HG03520 (cell line): ENCODE data around the gene EXOC6B.
A peak's percentile ranks its signal among the peaks of the same experiment; 100 is the strongest.

Experiments used
- ATAC-seq: cut with Tn5 transposase; IDR thresholded peaks from one replicate; pipeline ENCODE4 v1.9.1; 2021; ENCODE audit warnings: mild to moderate bottlenecking, moderate library complexity; ENCODE audit not compliant: unreplicated experiment

Gene EXOC6B

GRCh38 chr2:72825257-72826155, at the start of gene EXOC6B:
TSS of gene EXOC6B (minus strand) at chr2:72826033.
- peak; percentile 77 for ATAC-seq

- no peak for ATAC-seq
Measured at GRCh38 chr2:72871880-72872279, 46.0 kb upstream of the EXOC6B start.

DNA sequence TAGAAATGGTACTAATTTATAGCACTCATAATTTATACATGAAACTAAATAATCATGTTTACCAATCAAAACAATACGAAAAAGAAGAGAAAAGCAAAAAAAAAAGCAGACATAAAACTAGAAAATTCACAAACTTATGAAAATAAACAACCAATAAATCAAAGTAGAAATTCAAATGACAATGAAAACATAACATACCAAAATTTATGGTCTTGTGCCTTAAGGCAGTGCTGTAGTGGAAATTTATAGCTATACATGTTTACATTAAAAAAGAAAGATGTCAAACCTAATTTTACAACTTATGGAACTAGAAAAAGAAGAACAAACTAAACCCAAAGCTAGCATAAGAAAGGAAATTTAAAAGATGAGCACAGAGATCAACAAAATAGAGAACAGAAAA, 45.2 kb upstream of the EXOC6B start:
- no peak for ATAC-seq

DNA sequence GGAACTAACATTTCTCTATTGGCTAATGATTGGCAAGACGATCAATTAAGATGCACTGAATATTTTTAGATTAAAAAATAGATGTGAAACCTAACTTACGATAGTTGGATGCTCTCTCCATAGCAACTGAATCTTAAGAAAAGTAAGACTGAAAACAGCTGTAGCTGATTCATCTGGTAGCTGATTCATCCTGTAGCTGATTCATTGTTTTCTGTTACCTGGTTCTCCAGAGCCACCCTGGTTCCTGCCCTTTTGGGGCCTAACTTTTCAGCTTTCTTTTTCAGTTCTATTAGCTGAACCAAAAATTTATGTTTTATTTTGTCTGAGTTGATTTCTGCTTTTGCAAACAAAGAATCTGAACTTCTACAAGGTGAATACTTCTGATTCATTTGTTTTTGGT, 38.7 kb upstream of the EXOC6B start:
- peak; percentile 47 for ATAC-seq

GRCh38 chr2:72863046-72863445, 37.2 kb upstream of the EXOC6B start:
- no peak for ATAC-seq

DNA sequence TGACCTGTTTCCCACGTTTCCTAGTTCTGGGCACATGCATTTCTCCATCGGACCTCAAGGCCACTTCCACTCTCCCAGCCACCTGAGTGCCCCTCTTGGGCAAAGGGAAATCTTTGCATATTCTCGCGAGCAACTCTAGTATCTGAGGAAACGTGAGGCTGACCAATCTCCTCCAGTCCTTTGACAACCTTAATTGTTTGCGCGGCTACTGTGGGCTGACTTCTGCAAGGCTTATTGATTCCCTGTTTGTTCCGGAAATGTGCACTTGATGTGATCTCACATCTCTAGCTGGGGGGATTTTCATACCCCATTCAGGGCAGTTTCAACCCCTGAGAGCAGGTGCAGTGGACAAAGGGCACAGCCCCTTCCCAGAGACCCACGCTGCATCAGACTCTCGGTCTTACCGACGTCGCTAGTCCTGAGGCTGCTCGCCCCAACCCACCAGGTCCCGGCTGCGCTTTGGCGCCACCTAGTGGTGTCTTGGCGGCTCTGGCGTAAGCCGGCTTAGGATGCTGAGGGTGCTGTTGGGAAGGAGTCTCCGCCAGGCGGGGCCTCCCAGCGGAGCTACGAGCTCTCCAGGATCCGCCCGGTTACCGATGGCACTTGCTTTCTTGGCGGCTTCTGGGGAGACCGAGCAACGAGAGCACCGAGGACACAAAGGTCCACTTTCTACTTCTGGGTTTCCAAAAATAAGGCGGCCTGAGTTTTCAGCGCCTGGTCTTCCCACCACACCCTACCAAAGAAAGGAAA, 36.6 kb upstream of the EXOC6B start:
- ATAC-seq: peak; percentile 91

DNA sequence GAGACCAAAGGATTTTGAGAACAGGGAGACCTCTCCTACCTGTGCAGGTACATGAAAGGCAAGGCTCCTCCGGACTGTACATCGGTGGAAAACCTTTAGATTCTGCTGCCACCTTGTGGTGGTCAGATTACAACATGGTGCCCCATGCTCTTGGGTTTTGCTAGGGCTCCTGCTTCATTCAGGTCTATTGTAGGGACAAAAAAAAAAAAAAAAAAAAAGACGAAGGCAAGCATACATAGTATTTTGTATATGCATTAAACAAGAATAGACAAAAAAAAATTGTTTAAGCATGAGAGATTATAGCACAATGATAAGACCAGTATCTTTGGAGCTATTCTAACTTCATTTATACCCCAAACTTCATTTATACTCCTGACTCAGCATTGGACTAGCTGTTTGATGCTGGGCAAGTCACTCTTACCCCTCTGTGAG, 34.0 kb upstream of the EXOC6B start:
- ATAC-seq: peak; percentile 34

- no peak for ATAC-seq
Measured at GRCh38 chr2:72851333-72851732, 25.5 kb upstream of the EXOC6B start.

DNA sequence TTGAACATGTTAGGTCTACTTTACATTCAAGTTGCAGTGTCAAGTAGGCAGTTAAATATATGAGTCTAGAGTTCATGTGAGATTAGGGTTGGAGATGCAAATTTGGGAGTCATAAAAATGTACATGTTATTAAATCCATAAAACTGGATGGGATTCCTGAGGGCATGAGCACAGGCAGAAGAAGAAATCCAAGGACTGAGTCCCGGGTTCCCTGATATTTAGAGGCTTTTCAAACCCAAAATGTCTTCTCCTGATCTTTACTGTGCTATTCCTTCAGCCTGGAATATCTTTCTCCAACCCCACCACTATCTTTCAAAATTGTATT, 23.3 kb upstream of the EXOC6B start:
- no peak for ATAC-seq

DNA sequence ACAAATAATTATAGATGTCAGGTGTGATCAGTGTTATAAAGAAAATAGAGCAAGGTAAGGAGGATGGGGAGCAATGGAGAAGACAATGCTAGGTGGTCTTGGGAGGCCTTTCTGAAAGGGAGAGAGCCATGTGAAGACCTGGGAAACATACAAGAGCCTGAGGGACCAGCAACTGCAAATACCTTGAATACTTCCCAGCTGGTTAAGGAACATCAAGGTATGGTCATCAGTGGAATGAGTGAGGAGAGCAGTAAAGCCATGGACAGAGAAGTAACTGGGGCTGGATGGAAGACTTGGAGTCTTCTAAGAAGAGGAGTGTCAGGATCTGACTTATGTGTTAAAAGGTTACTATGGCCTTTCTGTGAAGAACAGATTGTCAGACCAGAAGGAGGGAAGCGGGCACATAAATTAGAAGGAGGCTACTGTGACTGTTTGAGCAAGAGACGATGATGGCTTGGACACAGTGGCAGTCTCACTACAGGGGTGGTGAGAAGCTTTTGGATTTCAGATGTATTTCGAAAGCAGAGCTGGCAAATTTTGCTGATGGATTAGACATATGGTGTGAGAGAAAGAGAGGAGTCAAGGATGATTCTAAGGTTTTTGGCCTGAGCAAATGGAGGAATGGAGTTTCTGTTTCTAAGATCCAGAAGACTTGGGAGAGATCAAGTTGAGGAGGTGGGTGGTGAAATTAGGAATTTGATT, 22.8 kb upstream of the EXOC6B start:
- no peak for ATAC-seq

- no peak for ATAC-seq
Measured at GRCh38 chr2:72847534-72848315, 21.9 kb upstream of the EXOC6B start.

GRCh38 chr2:72846171-72847095, 20.6 kb upstream of the EXOC6B start:
- ATAC-seq: peak; percentile 87

DNA sequence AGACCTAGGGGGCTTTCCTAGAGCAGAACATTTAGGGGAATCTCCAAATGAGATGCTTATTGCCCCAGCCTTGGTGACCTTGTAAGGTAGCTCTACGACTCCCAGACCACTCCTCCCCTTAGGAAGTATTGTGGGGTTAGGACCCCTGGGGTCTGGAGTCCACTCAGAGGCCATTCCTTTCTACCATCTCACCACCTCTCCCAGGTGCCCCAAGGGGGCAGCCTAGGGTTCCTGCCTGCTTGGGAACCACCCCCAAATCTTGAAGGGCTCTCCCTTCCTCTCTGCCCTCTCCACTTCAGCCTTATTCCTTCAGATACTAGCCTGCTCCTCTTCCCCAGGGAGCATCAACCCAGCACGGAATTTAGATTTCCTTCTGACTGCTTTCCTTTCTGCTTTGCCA, 17.5 kb upstream of the EXOC6B start:
- no peak for ATAC-seq

DNA sequence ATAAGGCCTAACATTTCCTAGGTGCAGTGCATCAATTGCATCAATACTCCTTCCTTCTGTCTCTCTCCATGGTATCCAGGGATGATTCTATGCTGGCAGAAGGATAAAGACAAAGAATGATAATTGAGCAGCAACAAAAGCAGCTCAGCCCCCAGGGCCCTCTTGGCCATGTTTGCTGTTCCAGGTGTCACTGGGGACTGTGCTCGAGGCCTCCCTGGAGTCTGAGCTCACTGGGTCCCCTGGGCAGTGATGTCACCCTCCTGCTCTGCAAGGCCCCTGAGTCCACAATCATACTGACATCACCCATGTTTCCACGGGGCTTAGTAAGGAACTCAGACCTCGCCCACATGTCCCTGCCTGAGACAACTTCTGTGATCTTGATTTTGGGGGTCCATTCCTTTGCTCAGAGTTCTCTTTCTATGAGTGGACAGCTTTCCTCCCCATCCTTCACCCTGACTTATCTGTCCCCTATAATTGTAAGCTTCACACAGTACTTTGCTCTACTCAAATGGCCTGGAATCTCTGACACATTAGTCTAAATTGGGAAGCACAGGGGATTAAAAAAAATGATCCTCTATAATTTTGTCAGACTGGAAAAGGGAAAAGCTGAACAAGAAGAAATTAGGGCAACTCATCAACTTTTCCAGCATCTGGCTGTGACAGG, 15.8 kb upstream of the EXOC6B start:
- ATAC-seq: no peak

DNA sequence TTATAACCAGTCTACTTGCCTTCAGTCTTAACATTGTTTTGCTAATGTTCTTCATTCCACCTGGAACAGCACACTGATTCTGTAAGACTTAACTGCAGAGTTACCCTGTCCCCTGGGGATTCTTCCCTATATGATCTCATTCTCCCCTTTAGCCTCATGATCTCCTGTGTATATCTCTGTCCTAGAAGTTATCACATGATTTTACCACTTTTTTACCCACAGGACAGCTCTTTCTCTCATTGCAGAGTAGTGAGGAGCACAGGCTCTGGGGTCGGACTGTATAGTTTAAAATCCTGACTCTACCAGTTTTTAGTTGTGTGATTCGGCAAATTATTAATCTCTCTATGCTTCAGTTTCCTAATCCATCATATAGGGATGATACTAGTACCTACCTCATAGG, 14.2 kb upstream of the EXOC6B start:
- no peak for ATAC-seq

GRCh38 chr2:72837171-72837570, 11.3 kb upstream of the EXOC6B start:
- ATAC-seq: no peak

DNA sequence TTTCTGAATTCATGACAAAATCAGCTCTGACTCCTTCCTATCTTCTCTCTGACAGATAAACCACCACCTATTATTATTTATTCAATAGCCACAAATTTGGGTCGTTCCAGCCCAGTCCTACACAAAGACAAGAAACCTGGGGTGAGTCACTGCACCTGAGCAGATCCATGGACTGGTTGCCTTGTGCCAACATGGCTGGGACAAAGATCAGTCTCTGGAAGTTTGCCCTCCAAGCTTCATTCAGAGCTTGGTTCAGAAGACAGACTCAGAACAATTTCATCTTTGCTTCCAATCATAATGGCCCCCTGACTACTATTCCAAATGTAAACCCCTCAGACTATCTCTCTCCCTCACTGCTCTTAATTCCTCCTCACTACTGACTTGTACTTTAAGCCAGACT, 9.6 kb upstream of the EXOC6B start:
- no peak for ATAC-seq

DNA sequence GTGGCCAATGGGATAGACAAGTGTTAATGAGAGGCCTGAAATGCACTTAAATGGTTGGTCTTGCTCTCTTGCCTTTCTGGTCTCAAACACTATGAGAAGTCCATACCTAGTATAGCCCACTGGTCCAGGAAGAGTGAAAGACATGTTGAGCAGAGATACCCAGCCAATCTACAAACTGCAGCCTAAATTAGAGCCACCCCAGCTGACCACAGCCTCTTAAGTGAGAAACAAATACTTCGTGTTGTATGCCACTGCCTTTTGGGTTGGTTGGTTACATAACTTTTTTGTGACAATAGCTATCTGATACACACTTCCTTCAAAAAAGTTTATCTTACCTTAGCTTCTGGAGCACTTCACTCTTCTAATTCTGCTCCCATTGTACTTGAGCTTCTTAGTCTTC, 8.8 kb upstream of the EXOC6B start:
- no peak for ATAC-seq

- ATAC-seq: no peak
Measured at GRCh38 chr2:72833084-72833714, 7.4 kb upstream of the EXOC6B start.
